HG02678 (cell line): ENCODE results near the gene CEMIP.

Source experiments
- ATAC-seq: cut with Tn5 transposase; IDR thresholded peaks from one replicate; pipeline ENCODE4 v1.9.1; 2021; ENCODE audit warnings: mild to moderate bottlenecking, moderate library complexity; ENCODE audit not compliant: unreplicated experiment

CEMIP gene

GRCh38 chr15:80780416-80781221, 1.4 kb downstream of the CEMIP start:
- ATAC-seq: no peak

- ATAC-seq: no peak
These were observed 4.1 kb downstream of the CEMIP start for GRCh38 chr15:80783260-80783659.

- no peak for ATAC-seq
These were observed 6.2 kb downstream of the CEMIP start for GRCh38 chr15:80785335-80785734.

GRCh38 chr15:80785811-80786354, 6.7 kb downstream of the CEMIP start:
- no peak for ATAC-seq

GRCh38 chr15:80787316-80787715, 8.1 kb downstream of the CEMIP start:
- no peak for ATAC-seq

- no peak for ATAC-seq
These were observed 9.4 kb downstream of the CEMIP start for GRCh38 chr15:80788536-80788935.

- ATAC-seq: no peak
These were observed 10.1 kb downstream of the CEMIP start for GRCh38 chr15:80789296-80789695.

- ATAC-seq: no peak
These were observed 10.6 kb downstream of the CEMIP start for GRCh38 chr15:80789796-80790195.

- no peak for ATAC-seq
These were observed 11.1 kb downstream of the CEMIP start for GRCh38 chr15:80790236-80790635.

- no peak for ATAC-seq
These were observed 11.8 kb downstream of the CEMIP start for GRCh38 chr15:80791004-80791403.

GRCh38 chr15:80796407-80796806, 17.2 kb downstream of the CEMIP start:
- no peak for ATAC-seq

GRCh38 chr15:80798911-80799310, 19.7 kb downstream of the CEMIP start:
- no peak for ATAC-seq

GRCh38 chr15:80800067-80800466, 20.9 kb downstream of the CEMIP start:
- no peak for ATAC-seq

GRCh38 chr15:80801891-80802680, 22.9 kb downstream of the CEMIP start:
- ATAC-seq: no peak

GRCh38 chr15:80803580-80804525, 24.7 kb downstream of the CEMIP start:
- ATAC-seq: no peak

GRCh38 chr15:80804970-80805495, 25.9 kb downstream of the CEMIP start:
- ATAC-seq: no peak

- ATAC-seq: no peak
These were observed 32.7 kb downstream of the CEMIP start for GRCh38 chr15:80811781-80812315.

GRCh38 chr15:80815106-80815505, 35.9 kb downstream of the CEMIP start:
- ATAC-seq: no peak

- ATAC-seq: no peak
These were observed 37.0 kb downstream of the CEMIP start for GRCh38 chr15:80816049-80816653.

GRCh38 chr15:80816936-80817335, 37.8 kb downstream of the CEMIP start:
- ATAC-seq: no peak
